GF-D8 (cell line): Measurements from ENCODE around the gene TNNT1.

Experiments used
- DNase-seq: peaks from one replicate; lab custom pipeline; 2025; lab: John Stamatoyannopoulos, UW

Gene TNNT1

DNA sequence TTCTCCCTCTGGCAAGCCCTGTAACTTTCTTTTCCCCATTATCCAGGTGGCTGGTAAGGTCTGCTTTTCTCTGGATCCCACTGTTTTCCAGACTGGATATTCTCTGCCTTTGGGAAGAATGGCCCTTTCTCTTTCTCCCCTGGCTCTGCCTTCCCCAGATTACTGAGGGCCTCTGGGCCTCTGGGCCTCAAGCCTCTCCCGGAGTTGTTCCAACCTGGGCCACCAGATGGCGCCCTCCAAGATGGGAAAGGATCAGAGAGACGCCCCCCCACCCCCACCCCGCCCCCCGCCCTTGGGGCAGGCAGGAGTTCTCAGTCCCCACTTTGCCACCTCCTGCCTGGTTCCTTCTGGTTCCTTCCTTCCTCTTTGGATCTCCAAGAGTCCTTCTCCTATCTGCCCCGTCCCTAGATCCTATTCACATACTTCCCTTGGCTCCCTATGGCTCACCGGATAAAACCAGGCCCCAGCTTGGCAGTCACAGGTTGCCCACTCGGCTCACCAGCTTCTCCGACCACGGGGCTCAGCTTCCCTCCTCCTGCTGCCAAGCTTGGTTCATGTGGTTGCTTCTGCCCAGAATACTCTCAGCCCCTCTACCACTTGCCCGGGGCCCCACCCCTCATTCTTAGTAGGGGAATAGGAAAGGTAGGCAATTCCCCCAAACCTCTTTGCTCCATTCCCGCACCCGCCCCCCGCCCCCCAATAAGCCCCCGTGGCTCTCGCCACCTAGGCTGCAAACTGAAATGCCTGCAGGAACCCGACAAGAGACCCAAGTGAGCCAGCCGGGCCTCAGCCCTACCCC is 60.3 kb downstream of the TNNT1 start:
- DNase-seq, result no peak

DNA sequence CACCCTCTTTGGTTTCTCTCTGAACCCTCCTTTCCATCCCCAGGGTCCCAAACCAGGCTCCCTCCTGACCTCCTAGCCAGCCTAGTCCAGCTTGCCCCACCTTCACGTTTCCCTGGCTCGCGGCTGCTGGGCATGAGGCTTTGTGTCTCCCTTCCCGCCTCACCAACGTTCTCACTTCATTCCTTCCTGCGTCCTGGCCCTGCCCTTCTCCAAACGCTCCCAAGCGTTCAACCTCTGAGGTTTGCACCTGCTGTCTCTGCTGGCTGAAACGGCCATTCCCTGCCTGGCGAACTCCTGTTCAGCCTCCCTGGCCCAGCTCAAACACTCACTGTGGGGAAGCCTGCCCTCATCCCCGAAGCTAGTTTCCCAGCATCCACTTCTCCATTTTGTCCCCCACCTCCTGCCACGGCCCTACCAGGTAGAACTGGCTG is 61.0 kb downstream of the TNNT1 start:
- no peak for DNase-seq

DNA sequence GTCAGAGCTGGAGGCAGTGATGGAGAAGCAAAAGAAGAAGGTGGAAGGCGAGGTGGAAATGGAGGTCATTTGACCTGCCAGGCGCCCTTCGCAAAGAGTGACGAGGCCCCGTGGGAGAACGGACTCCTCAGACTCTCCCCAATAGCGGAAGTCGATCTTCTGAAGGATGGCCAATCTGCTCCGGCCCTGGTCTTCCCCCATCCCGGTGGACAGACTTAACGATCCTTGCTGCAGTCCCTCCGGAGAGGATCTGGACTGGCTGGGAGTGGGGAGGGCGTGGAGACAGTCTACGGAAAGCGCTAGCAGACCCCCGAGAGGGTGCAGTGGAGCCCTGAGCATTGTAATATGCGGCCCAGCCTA is 61.5 kb downstream of the TNNT1 start:
- no peak for DNase-seq

DNA sequence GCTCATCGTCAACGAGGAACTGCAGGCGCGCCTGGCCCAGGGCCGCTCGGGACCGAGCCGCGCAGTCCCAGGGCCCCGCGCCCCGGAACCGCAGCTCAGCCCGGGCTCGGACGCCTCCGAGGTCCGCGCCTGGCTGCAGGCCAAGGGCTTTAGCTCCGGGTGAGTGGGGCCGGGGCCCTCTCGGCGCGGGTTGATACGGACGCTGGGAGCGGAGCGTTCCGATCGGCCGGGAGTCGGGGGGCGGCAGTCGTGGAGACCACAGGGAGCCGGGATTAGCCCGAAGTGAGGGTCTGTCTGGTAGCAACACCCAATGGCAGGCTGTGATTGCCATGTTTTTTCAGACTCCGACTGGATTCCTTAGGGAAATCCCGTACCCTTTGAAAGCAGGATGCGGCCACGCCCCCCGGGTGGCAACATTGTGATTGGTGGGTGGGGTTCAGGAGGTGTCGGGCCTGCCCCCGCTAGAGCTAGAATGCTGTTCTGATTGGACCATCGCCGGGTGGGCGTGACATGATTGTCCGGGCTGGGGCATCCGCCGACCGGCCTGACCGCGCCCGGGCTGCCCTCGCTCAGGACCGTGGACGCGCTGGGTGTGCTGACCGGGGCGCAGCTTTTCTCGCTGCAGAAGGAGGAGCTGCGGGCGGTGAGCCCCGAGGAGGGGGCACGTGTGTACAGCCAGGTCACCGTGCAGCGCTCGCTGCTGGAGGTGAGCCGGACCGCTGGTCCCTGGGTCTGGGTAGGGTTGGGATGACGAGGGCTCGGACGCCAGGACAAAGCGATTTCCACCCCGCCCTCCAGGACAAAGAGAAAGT is 62.1 kb downstream of the TNNT1 start:
- no peak for DNase-seq

DNA sequence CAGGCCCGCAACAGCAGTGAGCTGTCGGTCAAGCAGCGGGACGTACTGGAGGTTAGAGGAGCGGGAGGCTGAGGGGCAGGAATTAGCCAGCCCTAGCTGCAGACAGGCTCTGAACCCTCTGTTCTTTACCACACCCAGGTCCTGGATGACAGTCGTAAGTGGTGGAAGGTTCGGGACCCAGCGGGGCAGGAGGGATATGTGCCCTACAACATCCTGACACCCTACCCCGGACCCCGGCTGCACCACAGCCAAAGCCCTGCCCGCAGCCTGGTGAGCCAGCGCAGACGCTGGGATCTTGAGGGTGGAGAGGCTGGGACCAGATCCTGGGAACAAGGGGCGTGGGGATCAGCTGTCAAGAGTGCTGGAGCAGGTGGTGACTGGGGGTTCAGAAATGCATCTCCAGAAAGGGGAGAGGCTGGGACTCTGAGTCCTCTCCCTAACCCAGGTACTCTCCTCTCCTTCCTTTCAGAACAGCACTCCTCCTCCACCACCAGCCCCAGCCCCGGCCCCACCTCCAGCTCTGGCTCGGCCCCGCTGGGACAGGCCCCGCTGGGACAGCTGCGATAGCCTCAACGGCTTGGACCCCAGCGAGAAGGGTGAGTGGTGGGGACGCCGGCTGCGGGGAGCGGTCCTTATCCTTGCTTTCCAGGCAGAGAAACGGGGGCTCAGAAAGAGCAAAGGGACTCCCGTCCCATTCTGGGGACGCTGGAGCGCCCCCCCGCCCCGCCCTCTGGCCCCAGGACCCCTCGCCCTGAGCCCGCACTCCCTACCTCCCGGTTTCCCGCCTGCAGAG is 62.9 kb downstream of the TNNT1 start:
- DNase-seq, result no peak

DNA sequence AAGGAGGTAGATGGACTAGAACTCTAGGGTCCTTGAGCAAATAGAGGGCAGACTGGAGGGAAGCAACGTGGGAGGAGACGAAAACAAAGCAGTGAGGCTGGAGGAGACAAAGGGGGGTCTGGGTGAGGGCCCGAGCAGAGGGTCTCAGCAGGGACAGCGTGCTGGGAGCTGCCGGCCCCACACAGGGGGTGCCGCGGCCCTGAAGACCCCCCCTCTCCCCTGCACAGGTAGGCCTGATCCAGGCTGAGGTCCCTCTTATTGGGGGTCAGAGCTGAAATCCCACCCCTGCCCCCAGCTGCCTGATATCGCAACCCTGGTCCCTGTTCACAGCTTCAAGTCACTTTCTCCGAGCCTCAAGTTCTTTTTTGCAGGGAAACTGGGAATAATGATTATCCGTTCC is 64.6 kb downstream of the TNNT1 start:
- no peak for DNase-seq

DNA sequence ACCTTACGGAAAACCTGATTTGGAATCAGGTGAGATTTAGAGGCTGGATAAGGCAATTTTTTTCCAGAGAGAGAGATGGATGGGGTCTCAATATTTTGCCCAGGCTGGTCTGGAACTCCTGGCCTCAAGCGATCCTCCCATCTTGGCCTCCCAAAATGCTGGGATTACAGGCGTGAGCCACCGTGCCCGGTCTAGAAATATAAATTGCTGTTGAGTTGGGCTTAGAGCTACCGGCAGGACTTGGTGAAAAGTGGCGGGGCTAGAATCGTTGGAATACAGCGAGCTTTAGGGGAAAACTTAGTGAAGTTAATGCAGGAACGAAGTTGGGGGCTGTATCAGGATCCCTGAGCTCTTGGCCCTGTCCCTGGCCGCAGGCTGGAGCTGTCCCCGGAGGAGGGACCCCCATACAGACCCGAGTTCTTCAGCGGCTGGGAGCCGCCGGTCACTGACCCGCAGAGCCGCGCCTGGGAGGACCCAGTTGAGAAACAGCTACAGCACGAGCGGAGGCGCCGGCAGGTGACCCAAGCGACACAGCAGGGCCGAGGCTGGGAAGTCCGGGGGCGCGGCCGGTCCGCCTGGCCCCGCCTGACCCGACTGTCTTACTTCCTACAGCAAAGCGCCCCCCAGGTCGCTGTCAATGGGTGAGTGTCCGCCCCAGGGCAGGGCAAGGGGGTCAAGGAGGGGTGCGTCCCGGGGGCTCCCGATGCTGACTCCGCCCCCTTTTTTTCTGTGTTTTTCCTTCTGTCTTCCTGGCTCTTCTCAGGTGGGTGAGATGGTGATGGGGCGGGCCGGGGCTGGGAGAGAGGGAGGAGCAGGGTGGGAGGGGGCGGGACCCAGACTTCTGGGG is 65.8 kb downstream of the TNNT1 start:
- DNase-seq, result no peak
